K562 (cell line): ENCODE measurements around the gene SF3B4. TPM values are rescaled to one million over a fixed set of nuclear protein-coding genes. Genes with fewer than 3 reads are reported as not detected.

Source experiments
- AFF4 ChIP-seq: sonication (generic); formaldehyde crosslinking; IDR thresholded peaks from 2 replicates; pipeline ENCODE4 v1.8.0; 2023; ENCODE audit warnings: mild to moderate bottlenecking, missing genetic modification reagents
- CLOCK ChIP-seq: fragments of 250-450 bp; sonication (Bioruptor Pico); IDR thresholded peaks from 2 replicates; pipeline ENCODE4 v1.4.0; 2020; ENCODE audit warnings: mild to moderate bottlenecking, moderate library complexity, borderline replicate concordance
- HDAC1 ChIP-seq, 2 experiments: fragments of 450-650 bp; IDR thresholded peaks; 2 replicates each; pipeline ENCODE4 v1.6.1; 2016 to 2017; ENCODE audit warnings: inconsistent platforms in 1 of 2, mild to moderate bottlenecking in 1 of 2, moderate library complexity in 1 of 2
- IRF9 ChIP-seq: fragments of 450-650 bp; IDR thresholded peaks from 2 replicates; pipeline ENCODE4 v1.6.1; 2016; ENCODE audit warnings: missing biosample characterization, missing genetic modification characterization
- PCBP2 ChIP-seq: fragments of 200-400 bp; formaldehyde crosslinking; IDR thresholded peaks from 2 replicates; pipeline ENCODE4 v1.6.1; 2018; ENCODE audit warnings: low read length, low read depth, mild to moderate bottlenecking, moderate library complexity; ENCODE audit not compliant: poor library complexity, severe bottlenecking
- PHF20 ChIP-seq: fragments of 450-650 bp; IDR thresholded peaks from 2 replicates; pipeline ENCODE4 v1.6.1; 2018; ENCODE audit not compliant: partially characterized antibody
- RAD21 ChIP-seq, 2 experiments: fragments of 250-450 bp in 1 of 2; fragments of 450-650 bp in 1 of 2; sonication (Bioruptor Pico) in 1 of 2; formaldehyde crosslinking in 1 of 2; IDR thresholded peaks in 1 of 2; conservative IDR thresholded peaks in 1 of 2; 2 replicates each; pipeline versions ENCODE4 v1.4.0 to v1.8.0; 2020 to 2022; ENCODE audit warnings: mild to moderate bottlenecking in 2 of 2, moderate library complexity in 1 of 2
- REST ChIP-seq, 2 experiments: fragments of 450-650 bp; formaldehyde crosslinking in 1 of 2; IDR thresholded peaks; 2 replicates each; pipeline versions ENCODE4 v1.4.0 to v1.6.1; 2014 to 2020; ENCODE audit warnings: mild to moderate bottlenecking in 2 of 2, borderline replicate concordance in 1 of 2, low read depth in 1 of 2
- ZNF347 ChIP-seq: fragments of 450-650 bp; formaldehyde crosslinking; IDR thresholded peaks from 2 replicates; pipeline ENCODE4 v1.4.0; 2020; ENCODE audit warnings: low read depth, mild to moderate bottlenecking, moderate library complexity
- polyA plus RNA-seq, 8 experiments: library from polyadenylated mRNA; depleted of rRNA in 4 of 8; stranded (reverse) in 5 of 8; unstranded in 3 of 8; fragments of >200 nt; fragmentation: Nextera tagmentation in 2 of 8; fragmentation: Illumina TruSeq in 1 of 8; extraction: Ambion mirVana in 2 of 8; extraction: Trizol in 1 of 8; gene quantifications; 2 replicates each; pipeline versions ENCODE4 v1.2.1 to v1.2.3, GENCODE V29; 2011 to 2014; ENCODE audit warnings: inconsistent platforms in 1 of 8, missing spikeins in 1 of 8
- total RNA-seq, 7 experiments: library from RNA; depleted of rRNA in 6 of 7; stranded (reverse); fragments of >200 nt in 6 of 7; fragmentation: Illumina TruSeq in 2 of 7; extraction: Trizol in 2 of 7; gene quantifications; 2 replicates each; pipeline versions ENCODE4 v1.2.1 to v1.2.3, GENCODE V29; 2011 to 2021; ENCODE audit warnings: low replicate concordance in 1 of 7

Gene SF3B4
- total and polyA plus RNA-seq, 9 of the 15 experiments (the other 6 are each of a cell fraction or from before 2014, with no cell fraction given): 3.0 to 88.0 (median 26.1) TPM

- no peak for TF ChIP-seq REST (IDR thresholded peaks at IDR 0.05; ENCODE audit: borderline replicate concordance)
- no peak for TF ChIP-seq REST (CRISPR knock-in tag; IDR thresholded peaks at IDR 0.05; ENCODE audit: low read depth)
- TF ChIP-seq HDAC1 (IDR thresholded peaks at IDR 0.05): peak in 1 of 2 experiments; percentile 41; a peak in 1 of 4 replicates
- no peak for TF ChIP-seq PHF20
- no peak for TF ChIP-seq RAD21 (CRISPR knock-in tag; conservative IDR thresholded peaks at IDR 0.05 in 1 of 2, IDR thresholded peaks at IDR 0.05 in 1 of 2)
- TF ChIP-seq IRF9: no peak
- no peak for TF ChIP-seq PCBP2
- no peak for TF ChIP-seq CLOCK (CRISPR knock-in tag)
- no peak for TF ChIP-seq ZNF347 (CRISPR knock-in tag)
- TF ChIP-seq AFF4 (CRISPR knock-in tag): no peak
Observed at GRCh38 chr1:149915429-149916192, 12.0 kb downstream of the SF3B4 start (continued).
